Ovary (tissue), 3 donors: ENCODE results near the gene HSPA9.

Source experiments
- CTCF ChIP-seq, 3 donors: fragments of 450-650 bp in 2 of 3; fragments of 200-600 bp in 1 of 3; IDR thresholded peaks; one replicate each; pipeline versions ENCODE4 v1.5.1 to v1.8.0; 2016 to 2022; ENCODE audit warnings: antibody characterized with exemption in 3 of 3, mild to moderate bottlenecking in 1 of 3
- POLR2A ChIP-seq: fragments of 450-650 bp; IDR thresholded peaks from one replicate; pipeline ENCODE4 v1.6.1; 2017; ENCODE audit warnings: antibody characterized with exemption, mild to moderate bottlenecking, moderate library complexity
- donor health status: DM: no; HTN: no; CAD: no.

DNA sequence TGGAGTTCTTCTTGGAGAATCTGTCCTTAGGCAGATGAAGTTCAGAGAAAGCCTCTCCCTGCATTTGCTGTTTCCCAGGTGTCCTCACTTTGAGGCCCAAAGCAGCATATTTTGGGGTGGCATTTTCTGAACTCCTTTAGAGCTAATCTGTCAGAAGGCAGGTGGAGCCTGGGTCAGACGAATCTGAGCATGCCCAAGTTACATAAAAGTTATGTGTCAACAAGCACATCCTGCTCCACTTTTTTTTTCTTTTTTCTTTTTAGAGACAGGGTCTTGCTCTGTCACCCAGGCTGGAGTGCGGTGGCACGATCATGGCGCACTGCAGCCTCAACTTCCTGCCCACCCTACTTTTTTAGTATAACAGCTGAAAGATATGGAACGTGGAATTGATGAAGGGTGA is 41.3 kb upstream of the HSPA9 start:
- TF ChIP-seq POLR2A, result no peak
- no peak for TF ChIP-seq CTCF (IDR thresholded peaks at IDR 0.05)
